ENCODE measurements around the gene FLNC. TPM values are rescaled to one million over a fixed set of nuclear protein-coding genes. Genes with fewer than 3 reads are reported as not detected.

The FLNC gene
- polyA plus RNA-seq, 3 donors from 2014 or later: not detected

GRCh38 chr7:128847721-128848211 is 17.6 kb downstream of the FLNC start:
- Mint-ChIP-seq H3K4me3 (no peak overlapping the region), H3K27me3 (ENCODE audit: low read depth in 3 of 3) (peaks cover 0 to 2% (median 2%) of the 10 kb centered on the region in 3 donors)
- DNase-seq: no peak

GRCh38 chr7:128848289-128849155 is 18.3 kb downstream of the FLNC start:
- Mint-ChIP-seq H3K4me1 (no peaks in the 10 kb centered on the region), H3K9me3 (no peaks in the 10 kb centered on the region), H3K27me3 (ENCODE audit: low read depth in 3 of 3) (peaks cover 0 to 2% (median 2%) of the 10 kb centered on the region in 3 donors), H3K4me3 (no peak overlapping the region), H3K36me3 (no peaks in the 10 kb centered on the region), H3K27ac (no peak overlapping the region)
- DNase-seq: no peak

More at GRCh38 chr7:128847721-128848211, 17.6 kb downstream of the FLNC start:
- Mint-ChIP-seq H3K4me1 (no peaks in the 10 kb centered on the region), H3K9me3 (no peaks in the 10 kb centered on the region), H3K27ac (no peak overlapping the region), H3K36me3 (no peaks in the 10 kb centered on the region)

- Mint-ChIP-seq H3K36me3 (no peaks in the 10 kb centered on the region), H3K27me3 (ENCODE audit: low read depth in 3 of 3) (peaks cover 0 to 2% (median 2%) of the 10 kb centered on the region in 3 donors), H3K9me3 (no peaks in the 10 kb centered on the region), H3K4me3 (no peak overlapping the region), H3K27ac (no peak overlapping the region), H3K4me1 (no peaks in the 10 kb centered on the region)
- DNase-seq: no peak
Measured at GRCh38 chr7:128849156-128849515, 18.9 kb downstream of the FLNC start.

GRCh38 chr7:128849804-128850490 is 19.7 kb downstream of the FLNC start:
- no peak overlapping the region for H3K4me3 Mint-ChIP-seq
- H3K27ac Mint-ChIP-seq: no peak overlapping the region
- no peaks in the 10 kb centered on the region for H3K9me3 Mint-ChIP-seq
- H3K36me3 Mint-ChIP-seq: no peaks in the 10 kb centered on the region
- no peaks in the 10 kb centered on the region for H3K4me1 Mint-ChIP-seq
- H3K27me3 Mint-ChIP-seq (ENCODE audit: low read depth in 3 of 3): peaks cover 0 to 2% (median 2%) of the 10 kb centered on the region in 3 donors
- no peak for DNase-seq

GRCh38 chr7:128852537-128853254 is 22.5 kb downstream of the FLNC start:
- no peaks in the 10 kb centered on the region for H3K4me1 Mint-ChIP-seq
- no peak overlapping the region for H3K4me3 Mint-ChIP-seq
- H3K36me3 Mint-ChIP-seq: no peaks in the 10 kb centered on the region
- no peak overlapping the region for H3K27ac Mint-ChIP-seq
- H3K9me3 Mint-ChIP-seq: no peaks in the 10 kb centered on the region
- no peak for DNase-seq
- peaks cover 2% of the 10 kb centered on the region in 3 donors for H3K27me3 Mint-ChIP-seq (ENCODE audit: low read depth in 3 of 3)

- Mint-ChIP-seq H3K27me3 (ENCODE audit: low read depth in 3 of 3) (peaks cover 2% of the 10 kb centered on the region in 3 donors), H3K36me3 (no peaks in the 10 kb centered on the region), H3K4me1 (no peaks in the 10 kb centered on the region), H3K27ac (no peak overlapping the region), H3K9me3 (no peaks in the 10 kb centered on the region), H3K4me3 (no peak overlapping the region)
- DNase-seq: no peak
Measured at GRCh38 chr7:128853799-128854198, 23.6 kb downstream of the FLNC start.

GRCh38 chr7:128854396-128854795 is 24.2 kb downstream of the FLNC start:
- no peaks in the 10 kb centered on the region for H3K36me3 Mint-ChIP-seq
- no peaks in the 10 kb centered on the region for H3K4me1 Mint-ChIP-seq
- no peak for DNase-seq
- no peak overlapping the region for H3K4me3 Mint-ChIP-seq
- peaks cover 2% of the 10 kb centered on the region in 3 donors for H3K27me3 Mint-ChIP-seq (ENCODE audit: low read depth in 3 of 3)
- no peak overlapping the region for H3K27ac Mint-ChIP-seq
- H3K9me3 Mint-ChIP-seq: no peaks in the 10 kb centered on the region

- Mint-ChIP-seq H3K4me3 (no peak overlapping the region), H3K27ac (no peak overlapping the region), H3K27me3 (ENCODE audit: low read depth in 3 of 3) (peaks cover 0 to 2% (median 0%) of the 10 kb centered on the region in 3 donors), H3K9me3 (no peaks in the 10 kb centered on the region), H3K4me1 (no peaks in the 10 kb centered on the region), H3K36me3 (no peaks in the 10 kb centered on the region)
- DNase-seq: no peak
Measured at GRCh38 chr7:128855559-128855958, 25.4 kb downstream of the FLNC start.

- Mint-ChIP-seq H3K4me1 (no peaks in the 10 kb centered on the region), H3K9me3 (no peaks in the 10 kb centered on the region), H3K4me3 (no peak overlapping the region), H3K36me3 (no peaks in the 10 kb centered on the region), H3K27me3 (ENCODE audit: low read depth in 3 of 3) (peaks cover 0 to 2% (median 0%) of the 10 kb centered on the region in 3 donors), H3K27ac (no peak overlapping the region)
- no peak for DNase-seq
Measured at GRCh38 chr7:128856001-128856718, 26.0 kb downstream of the FLNC start.

GRCh38 chr7:128858380-128859231 is 28.4 kb downstream of the FLNC start:
- Mint-ChIP-seq H3K27ac (no peak overlapping the region), H3K27me3 (ENCODE audit: low read depth in 3 of 3) (peaks cover 4 to 10% (median 8%) of the 10 kb centered on the region in 3 donors), H3K4me1 (peaks cover 13 to 17% of the 10 kb centered on the region in 2 donors), H3K4me3 (no peak overlapping the region), H3K36me3 (no peaks in the 10 kb centered on the region), H3K9me3 (no peaks in the 10 kb centered on the region)
- no peak for DNase-seq

- no peak for DNase-seq
- Mint-ChIP-seq H3K4me1 (peaks cover 17 to 23% of the 10 kb centered on the region in 2 donors), H3K27ac (no peak overlapping the region), H3K4me3 (no peak overlapping the region), H3K9me3 (no peaks in the 10 kb centered on the region), H3K27me3 (ENCODE audit: low read depth in 3 of 3) (peaks cover 4 to 10% (median 8%) of the 10 kb centered on the region in 3 donors), H3K36me3 (no peaks in the 10 kb centered on the region)
Measured at GRCh38 chr7:128859232-128860157, 29.3 kb downstream of the FLNC start.
